DMS153 treated with DMSO at 0.1 percent for 48 hours (cell line): Measurements from ENCODE around the gene HIRIP3.

Experiments
- DNase-seq: peaks from one replicate; lab custom pipeline; 2025; ENCODE audit not compliant: unreplicated experiment; lab: John Stamatoyannopoulos, UW

The HIRIP3 gene

GRCh38 chr16:30000735-30001631, 5.6 kb upstream of the HIRIP3 start:
- DNase-seq: no peak

GRCh38 chr16:29999605-30000004, 4.2 kb upstream of the HIRIP3 start:
- no peak for DNase-seq

DNA sequence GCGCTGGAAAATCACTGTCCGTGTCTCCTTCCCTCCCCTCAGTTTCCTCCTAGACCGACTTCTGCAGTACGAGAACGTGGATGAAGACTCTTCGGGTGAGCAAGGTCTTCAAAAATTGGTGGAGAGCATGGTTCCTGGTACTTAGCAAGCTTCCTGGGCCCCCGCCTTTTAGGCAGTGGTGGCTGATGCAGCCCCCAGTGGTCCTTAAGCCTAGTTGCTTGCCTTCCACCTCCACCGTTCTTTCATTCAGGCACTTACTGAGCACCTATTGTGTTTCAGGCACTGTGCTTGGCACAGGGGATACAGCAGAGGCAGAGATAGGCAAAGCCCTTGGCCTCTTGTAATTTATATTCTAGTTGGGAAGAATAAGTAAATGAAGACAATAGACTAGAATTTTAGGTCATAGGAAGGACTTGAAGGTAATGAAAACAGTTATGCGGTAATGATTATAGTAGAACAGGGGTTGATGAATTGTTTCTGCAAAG, 1.4 kb upstream of the HIRIP3 start:
- DNase-seq: no peak

DNA sequence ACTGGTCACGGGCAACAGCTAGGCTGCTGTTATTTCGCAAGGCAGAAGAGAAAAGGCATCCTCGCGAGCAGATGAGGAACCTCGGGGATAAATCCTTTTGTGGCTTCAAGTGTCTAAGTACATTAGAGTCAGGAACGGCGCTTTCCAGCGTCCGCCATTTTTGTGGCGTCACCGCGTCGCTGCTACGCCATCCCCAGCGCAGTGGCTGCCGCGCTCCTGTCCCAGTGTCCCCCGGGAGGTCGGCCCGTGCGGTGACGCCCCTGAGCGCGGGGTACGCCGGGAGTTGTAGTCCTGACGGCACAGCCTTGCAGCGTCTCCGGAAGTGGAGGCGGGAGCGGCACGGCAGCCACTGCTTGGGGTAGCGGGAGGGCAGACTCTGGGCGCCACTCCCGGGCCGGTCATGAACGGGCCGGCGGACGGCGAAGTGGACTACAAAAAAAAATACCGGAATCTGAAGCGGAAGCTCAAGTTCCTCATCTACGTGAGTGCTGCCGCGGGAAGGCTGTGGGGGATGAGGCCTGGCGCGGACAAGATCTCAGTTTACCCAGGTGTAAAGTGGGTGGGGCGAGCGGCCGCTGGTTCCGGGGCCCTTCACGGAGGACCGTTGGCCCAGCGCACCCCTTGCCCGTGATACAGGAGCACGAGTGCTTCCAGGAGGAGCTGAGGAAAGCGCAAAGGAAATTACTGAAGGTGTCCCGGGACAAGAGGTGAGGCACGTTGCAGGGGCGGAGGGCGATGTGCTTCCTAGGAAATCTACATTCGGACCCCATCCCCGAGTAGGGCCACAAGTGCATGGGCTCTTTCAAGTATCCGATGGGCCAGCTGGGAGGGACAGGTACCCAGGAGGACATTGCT, 721 bp upstream of the HIRIP3 start, which contains the start of gene INO80E:
Gene INO80E (plus strand): TSS at position 331 of the 855 bp plus-strand sequence. CDS start 70 bp downstream, at position 401.
- peak; percentile 91 for DNase-seq

DNA sequence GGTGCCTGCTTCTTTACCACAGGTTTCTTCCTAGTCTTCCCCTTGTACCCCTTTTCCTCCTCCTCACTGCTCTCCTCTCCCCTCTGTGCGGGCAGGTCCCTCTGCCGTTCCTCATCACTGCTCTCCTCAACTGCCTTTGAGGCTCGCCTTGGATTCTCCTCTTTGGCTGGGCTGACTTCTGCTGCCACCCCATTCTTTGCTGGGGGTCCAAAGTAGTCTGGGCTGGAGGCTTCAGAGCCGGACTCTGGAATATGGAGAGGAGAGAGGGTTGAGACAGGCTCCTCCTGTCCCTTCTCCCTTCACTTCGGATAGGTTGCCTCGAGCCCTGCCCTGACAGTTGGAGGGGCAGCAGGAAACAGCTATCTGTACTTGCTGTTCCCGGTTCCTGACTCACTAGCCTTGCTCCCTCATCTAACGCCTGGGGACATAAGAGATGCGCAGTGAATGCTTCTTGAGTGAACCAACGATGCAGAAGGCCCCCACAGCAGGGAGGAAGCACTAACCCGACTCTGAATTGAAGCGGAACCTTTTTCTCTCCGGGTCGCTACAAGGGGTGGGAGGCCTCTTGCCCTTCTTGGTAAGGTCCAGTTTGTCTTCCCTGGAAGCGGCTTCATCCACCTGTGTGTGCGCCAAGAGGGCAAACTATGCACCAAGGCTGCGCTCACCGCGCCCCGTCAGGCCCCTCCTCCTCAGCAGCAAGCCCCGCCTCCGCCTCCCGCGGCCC, 655 bp downstream of the HIRIP3 start:
- no peak for DNase-seq

GRCh38 chr16:29993903-29994599, 1.4 kb downstream of the HIRIP3 start:
- DNase-seq: no peak

DNA sequence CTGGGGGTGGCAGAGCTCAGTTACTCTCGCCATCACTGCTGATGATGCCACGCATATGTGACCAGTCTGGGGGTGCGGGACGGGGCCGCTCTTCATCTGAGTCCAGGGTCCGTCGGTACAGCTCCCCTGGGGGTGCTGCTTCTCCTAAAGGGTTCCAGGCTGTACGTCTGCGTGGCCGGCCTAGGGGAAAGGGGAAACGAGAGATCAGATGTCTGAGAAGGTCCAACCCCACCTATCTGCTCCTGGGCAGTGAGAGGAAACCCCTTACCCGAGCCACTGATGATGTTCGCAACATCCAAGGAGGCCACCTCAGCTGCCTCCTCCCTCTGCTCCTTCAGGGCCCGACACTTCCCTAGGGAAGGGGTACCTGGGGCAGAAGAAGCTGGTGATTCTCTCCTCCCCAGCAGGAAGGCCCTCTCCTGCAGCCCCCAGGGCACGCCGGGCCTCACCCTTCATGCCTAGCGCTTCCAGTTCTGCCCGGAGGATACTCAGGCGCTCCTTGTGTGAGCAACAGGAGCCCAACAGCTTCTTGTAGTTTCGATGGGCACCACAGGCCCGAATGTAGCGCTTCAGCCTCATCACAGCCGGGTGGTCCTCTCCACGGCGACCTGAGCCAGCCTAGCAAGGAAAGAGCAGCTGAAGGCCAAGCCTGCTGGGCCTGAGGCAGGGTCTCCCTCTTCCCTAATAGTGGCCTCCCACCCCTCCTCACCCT, 2.1 kb downstream of the HIRIP3 start:
- DNase-seq: no peak

DNA sequence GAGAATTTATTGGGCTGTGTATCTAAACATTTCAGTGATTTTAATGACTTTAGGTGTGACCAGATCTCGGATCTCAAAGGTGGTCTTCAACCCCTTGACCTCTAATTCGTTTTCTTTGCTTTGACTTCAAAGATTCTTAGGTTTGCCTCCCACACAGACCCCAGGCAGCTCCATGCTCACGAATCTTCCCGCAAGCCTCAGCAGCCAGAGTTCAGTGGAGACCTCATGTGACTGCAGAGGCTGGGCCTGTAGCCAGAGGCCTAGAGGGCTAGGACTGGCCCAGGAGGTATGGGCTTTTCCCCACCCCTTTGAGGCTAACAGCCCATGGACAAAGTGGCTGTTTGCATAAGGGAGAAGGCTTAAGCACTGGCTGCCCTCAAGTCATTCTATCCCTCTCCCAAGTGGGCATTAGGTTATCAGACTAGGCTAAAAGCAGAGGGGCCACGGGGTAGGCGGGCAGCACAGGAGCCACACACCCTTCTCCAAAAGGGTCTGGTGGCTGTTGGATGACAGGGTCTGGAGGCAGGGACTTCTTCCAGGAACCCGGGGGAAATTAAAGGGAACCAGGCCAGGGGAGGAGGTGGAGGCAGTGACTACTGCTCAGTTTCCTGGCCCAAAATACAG, 3.0 kb downstream of the HIRIP3 start:
- no peak for DNase-seq

GRCh38 chr16:29991571-29991904, 3.9 kb downstream of the HIRIP3 start:
- no peak for DNase-seq

DNA sequence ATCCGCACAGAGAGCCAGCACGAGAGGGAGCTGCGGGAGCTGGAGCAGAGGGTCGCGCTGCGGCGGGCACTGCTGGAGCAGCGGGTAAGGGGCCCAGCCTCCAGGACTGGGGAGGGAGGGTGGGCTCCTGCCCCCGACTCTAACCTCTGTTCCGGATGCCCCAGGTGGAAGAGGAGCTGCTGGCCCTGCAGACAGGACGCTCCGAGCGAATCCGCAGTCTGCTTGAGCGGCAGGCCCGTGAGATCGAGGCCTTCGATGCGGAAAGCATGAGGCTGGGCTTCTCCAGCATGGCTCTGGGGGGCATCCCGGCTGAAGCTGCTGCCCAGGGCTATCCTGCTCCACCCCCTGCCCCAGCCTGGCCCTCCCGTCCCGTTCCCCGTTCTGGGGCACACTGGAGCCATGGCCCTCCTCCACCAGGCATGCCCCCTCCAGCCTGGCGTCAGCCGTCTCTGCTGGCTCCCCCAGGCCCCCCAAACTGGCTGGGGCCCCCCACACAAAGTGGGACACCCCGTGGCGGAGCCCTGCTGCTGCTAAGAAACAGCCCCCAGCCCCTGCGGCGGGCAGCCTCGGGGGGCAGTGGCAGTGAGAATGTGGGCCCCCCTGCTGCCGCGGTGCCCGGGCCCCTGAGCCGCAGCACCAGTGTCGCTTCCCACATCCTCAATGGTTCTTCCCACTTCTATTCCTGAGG, 4.4 kb downstream of the HIRIP3 start:
- no peak for DNase-seq

DNA sequence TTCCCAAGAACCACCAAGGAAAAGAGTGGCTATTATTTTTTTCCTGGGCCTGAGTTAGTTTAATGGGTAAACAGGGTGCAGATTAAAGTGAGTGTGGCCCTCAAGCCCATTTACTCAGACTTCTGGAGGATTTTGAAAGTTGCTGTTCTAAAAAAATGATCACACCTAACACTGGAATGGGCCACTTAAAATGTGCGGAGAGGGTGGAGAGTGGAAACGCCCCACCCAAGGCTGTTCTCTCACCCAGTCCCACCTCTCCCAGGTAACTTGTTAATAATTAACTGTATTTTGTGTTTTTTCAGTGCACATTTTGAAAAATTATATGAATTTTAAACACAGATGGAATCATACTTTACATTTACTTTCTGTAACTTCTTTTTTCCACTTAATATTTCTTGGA, 5.4 kb downstream of the HIRIP3 start:
- no peak for DNase-seq

DNA sequence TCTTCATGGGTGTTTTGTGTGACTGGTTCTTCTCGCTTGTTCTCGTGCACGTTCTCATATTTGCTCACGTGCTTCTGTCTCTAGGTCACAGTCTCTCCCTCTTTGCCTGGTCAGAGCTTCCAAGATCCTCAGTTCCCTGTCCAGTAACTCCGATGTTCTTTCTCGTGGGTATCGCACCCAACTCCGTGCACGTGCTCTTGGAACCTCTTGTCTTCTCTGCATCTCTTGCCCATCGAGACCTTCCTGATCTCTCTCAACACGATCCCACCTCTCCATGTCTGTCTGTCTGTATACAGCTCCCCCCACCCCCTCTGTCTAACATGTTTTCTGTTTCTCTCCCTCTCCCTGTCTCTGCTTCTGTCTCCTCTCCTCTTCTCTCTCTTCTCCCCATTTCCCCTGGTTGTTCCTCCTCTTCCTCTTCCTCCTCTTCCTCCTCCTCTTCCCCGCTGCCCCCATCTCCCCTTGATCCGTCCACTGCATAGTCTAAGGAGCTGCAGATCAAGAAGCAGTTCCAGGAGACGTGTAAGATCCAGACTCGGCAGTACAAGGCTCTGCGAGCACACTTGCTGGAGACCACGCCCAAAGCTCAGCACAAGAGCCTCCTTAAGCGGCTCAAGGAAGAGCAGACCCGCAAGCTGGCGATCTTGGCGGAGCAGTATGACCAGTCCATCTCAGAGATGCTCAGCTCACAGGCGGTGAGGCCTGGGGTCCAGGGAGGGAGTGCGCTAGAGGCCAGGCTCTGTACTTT, 6.1 kb downstream of the HIRIP3 start:
- no peak for DNase-seq

DNA sequence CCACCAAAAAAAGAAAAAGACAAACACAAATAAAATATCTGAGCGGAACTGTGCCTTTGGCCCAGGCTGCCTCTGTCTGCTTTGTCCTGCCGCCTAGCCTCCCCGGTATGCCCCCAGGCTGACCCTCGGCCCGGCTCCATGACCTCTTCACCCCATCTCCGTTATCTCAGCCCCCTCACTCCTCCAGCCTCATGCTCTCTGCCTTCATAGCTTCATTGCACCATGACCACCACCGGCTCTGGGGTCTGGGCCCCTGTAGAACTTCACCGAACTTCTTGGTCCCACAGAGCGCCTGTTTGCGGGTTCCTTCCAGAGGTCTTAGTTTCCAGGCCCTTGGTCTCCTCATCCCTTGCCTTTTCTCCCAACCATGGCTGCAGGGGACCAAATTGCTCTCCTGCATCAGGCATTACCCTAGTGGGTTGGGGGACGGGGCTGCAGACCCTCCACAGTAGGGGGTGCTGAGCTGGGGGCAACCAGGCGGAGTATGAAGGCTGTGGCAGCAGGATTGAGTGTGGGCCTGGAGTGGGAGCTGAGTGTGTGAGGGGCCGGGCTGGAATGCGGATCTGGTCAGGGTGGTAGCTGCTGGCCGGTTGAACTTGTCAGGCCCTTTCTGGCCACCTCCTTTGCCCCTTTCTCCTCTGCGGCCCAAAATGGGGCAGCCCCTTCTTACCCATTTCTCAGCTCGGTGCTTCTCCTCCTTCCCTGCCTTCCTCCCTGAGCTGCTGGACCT, 6.9 kb downstream of the HIRIP3 start:
- no peak for DNase-seq

DNA sequence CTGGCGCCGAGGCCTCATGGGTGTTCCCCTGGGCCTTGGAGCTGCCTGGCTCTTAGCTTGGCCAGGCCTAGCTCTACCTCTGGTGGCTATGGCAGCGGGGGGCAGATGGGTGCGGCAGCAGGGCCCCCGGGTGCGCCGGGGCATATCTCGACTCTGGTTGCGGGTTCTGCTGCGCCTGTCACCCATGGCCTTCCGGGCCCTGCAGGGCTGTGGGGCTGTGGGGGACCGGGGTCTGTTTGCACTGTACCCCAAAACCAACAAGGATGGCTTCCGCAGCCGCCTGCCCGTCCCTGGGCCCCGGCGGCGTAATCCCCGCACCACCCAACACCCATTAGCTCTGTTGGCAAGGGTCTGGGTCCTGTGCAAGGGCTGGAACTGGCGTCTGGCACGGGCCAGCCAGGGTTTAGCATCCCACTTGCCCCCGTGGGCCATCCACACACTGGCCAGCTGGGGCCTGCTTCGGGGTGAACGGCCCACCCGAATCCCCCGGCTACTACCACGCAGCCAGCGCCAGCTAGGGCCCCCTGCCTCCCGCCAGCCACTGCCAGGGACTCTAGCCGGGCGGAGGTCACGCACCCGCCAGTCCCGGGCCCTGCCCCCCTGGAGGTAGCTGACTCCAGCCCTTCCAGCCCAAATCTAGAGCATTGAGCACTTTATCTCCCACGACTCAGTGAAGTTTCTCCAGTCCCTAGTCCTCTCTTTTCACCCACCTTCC, 7.9 kb downstream of the HIRIP3 start:
- DNase-seq: no peak

GRCh38 chr16:29986931-29987330, 8.5 kb downstream of the HIRIP3 start:
- DNase-seq: no peak

GRCh38 chr16:29986231-29986630, 9.2 kb downstream of the HIRIP3 start:
- DNase-seq: no peak

GRCh38 chr16:29985271-29985811, 10.1 kb downstream of the HIRIP3 start:
- no peak for DNase-seq
